Psoas muscle (tissue), 8 donors: ENCODE measurements around the gene ICOSLG. TPM values are rescaled to one million over a fixed set of nuclear protein-coding genes. Genes with fewer than 3 reads are reported as not detected.
"Not testable (repeated sequence)": the region's sequence is repeated elsewhere in the genome, so short reads cannot be mapped to it uniquely, and the experiment has no call there.

Source experiments
- ATAC-seq, 4 donors: fragments of 200-7000 bp; cut with Tn5 transposase; one replicate each; pipeline ENCODE4 v1.9.1; 2020; ENCODE audit warnings: moderate library complexity in 3 of 4, mild to moderate bottlenecking in 2 of 4
- DNase-seq, 2 donors: peaks; one replicate each; pipeline ENCODE4 v3.0.0-alpha.2; 2020
- H3K27ac ChIP-seq: fragments of 200-600 bp; one replicate; pipeline ENCODE4 v1.8.0; 2022
- H3K27me3 ChIP-seq, 3 donors: fragments of 200-600 bp in 1 of 3; one replicate each; pipeline versions ENCODE4 v1.6.1 to v1.8.0; 2013 to 2022; ENCODE audit warnings: low read length in 2 of 3, mild to moderate bottlenecking in 2 of 3, moderate library complexity in 1 of 3; ENCODE audit not compliant: insufficient read depth in 3 of 3
- H3K36me3 ChIP-seq, 2 donors: fragments of 200-600 bp in 1 of 2; one replicate each; pipeline versions ENCODE4 v1.6.1 to v1.8.0; 2013 to 2022; ENCODE audit warnings: low read depth in 1 of 2, mild to moderate bottlenecking in 1 of 2, moderate library complexity in 1 of 2; ENCODE audit not compliant: insufficient read depth in 1 of 2
- H3K4me1 ChIP-seq: fragments of 200-600 bp; one replicate; pipeline ENCODE4 v1.8.0; 2022
- H3K4me3 ChIP-seq: fragments of 200-600 bp; one replicate; pipeline ENCODE4 v1.8.0; 2022; ENCODE audit warnings: mild to moderate bottlenecking
- H3K9me3 ChIP-seq: fragments of 200-600 bp; one replicate; pipeline ENCODE4 v1.8.0; 2022
- WGBS, 3 donors: extraction: QIAGEN DNeasy Blood & Tissue Kit; methylation state at CpG; one replicate each; pipeline versions ENCODE4 v1.1.6 to v1.1.7; 2013; 5-methylcytosine and 5-hydroxymethylcytosine counted together
- intact Hi-C, 2 donors: fragments of 100-400 bp; cut with DNase I; formaldehyde crosslinking; loops; one replicate each; pipeline versions ENCODE4 v1.11.0 to v1.14.2; 2022
- polyA plus RNA-seq, 3 donors: library from polyadenylated mRNA; stranded (reverse); fragments of 200-250 nt; gene quantifications; one replicate each; pipeline ENCODE4 v1.2.3, GENCODE V29; 2013
- total RNA-seq, 4 donors: library from RNA; stranded (reverse); fragmentation: NEBNext Ultra II Directional in 2 of 4; extraction: Animal tissue kit (Norgen Biotek cat#: 25700) in 2 of 4; gene quantifications; one replicate each; pipeline versions ENCODE4 v1.2.1 to v1.2.4, GENCODE V29; 2021 to 2023
- donor health status: healthy with polysubstance abuse.
- donor health status: DM: no; HTN: no; CAD: no; lungs with moderate emphysema.
- donor health status: Bipolar disorder and iron deficiency.
- donor health status: healthy.
- donor health status: DM: yes; HTN: yes; CAD: no.
- donor health status: DM: no; HTN: no; CAD: no.
- donor health status: DM: no; HTN: no; CAD: no.
- donor health status: DM: yes; HTN: yes; CAD: no.

ICOSLG gene
- total and polyA plus RNA-seq, 7 donors: 0.27 to 5.9 (median 1.6) TPM

DNA sequence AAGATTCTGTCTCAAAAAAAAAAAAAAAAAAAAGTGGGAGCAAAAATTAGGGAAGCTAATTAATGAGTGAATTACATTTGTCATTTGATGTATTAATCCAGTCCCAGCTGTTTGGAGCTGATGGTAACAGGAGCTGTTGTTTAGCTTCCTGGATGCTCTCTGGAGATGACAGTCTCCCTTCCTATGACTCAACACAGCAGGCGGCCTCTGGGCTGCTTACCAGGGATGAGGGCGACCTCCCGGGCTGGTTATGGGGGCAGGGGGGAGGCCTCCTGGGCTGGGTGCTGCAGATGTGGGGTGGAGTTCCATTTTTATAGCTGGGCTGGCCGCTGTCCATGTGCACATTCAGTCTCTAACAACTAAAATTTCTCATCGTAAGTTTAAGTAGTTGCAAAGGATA, 47.6 kb downstream of the ICOSLG start:
- peak; percentile 40 to 65 (median 47) for ATAC-seq
- H3K4me3 ChIP-seq, intact Hi-C loops, H3K36me3 ChIP-seq, H3K27ac ChIP-seq, DNase-seq, H3K9me3 ChIP-seq, H3K27me3 ChIP-seq, H3K4me1 ChIP-seq: not testable (repeated sequence)
- 30% methylated on average over 1 of the region's 5 CpGs; no CpG with 5 or more reads in 2 of the 3 donors for WGBS, 3 donors

- intact Hi-C loops, H3K27ac ChIP-seq, H3K36me3 ChIP-seq, H3K4me1 ChIP-seq, H3K9me3 ChIP-seq, H3K4me3 ChIP-seq, H3K27me3 ChIP-seq: not testable (repeated sequence)
- 87 to 94% (median 91%) methylated on average over 8 to 12 of the region's 12 CpGs for WGBS, 3 donors
- ATAC-seq: peak in 1 of 4 donors; percentile 23
- DNase-seq: peak; percentile 16 to 51
Measured at GRCh38 chr21:44190349-44191271, 50.1 kb downstream of the ICOSLG start.

DNA sequence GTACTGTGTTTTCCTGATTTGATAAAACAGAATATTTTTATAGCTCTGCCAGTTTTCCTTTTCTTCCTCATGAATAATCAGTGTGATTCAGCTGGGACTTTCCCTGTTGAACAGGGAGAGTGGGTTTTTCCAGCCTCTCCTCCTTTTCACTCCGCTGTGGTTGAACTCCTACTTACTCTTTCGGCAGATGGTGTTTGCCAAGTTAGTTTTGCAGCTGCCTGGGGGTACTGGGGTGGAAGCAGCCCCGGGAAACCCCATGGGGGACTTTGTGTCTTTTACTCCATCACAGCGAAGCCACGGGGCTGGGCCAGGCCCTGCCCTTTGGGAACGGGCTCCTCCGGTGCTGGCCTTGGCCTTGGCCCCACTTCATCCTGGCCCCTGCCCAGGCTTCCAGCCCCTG, 55.9 kb downstream of the ICOSLG start:
- H3K27me3 ChIP-seq, H3K4me3 ChIP-seq, H3K27ac ChIP-seq, H3K9me3 ChIP-seq, intact Hi-C loops, H3K4me1 ChIP-seq, DNase-seq, H3K36me3 ChIP-seq: not testable (repeated sequence)
- WGBS, 3 donors: no CpG with 5 or more reads among the region's 7 CpGs
- ATAC-seq: peak in 1 of 4 donors; percentile 36

GRCh38 chr21:44182202-44182601, 58.5 kb downstream of the ICOSLG start:
- intact Hi-C loops, H3K4me3 ChIP-seq, H3K4me1 ChIP-seq, DNase-seq, H3K9me3 ChIP-seq, H3K27me3 ChIP-seq, H3K27ac ChIP-seq, H3K36me3 ChIP-seq: not testable (repeated sequence)
- WGBS, 3 donors: no CpG with 5 or more reads among the region's 8 CpGs
- peak in 1 of 4 donors; percentile 30 for ATAC-seq

- intact Hi-C loops, H3K4me3 ChIP-seq, H3K4me1 ChIP-seq, H3K27ac ChIP-seq, H3K27me3 ChIP-seq, H3K36me3 ChIP-seq, H3K9me3 ChIP-seq: not testable (repeated sequence)
- DNase-seq (peak in 1 of 2 donors; percentile 41), ATAC-seq (peak in 3 of 4 donors; percentile 26 to 69 (median 41))
- no CpG with 5 or more reads among the region's 4 CpGs for WGBS, 3 donors
Measured at GRCh38 chr21:44181506-44181905, 59.2 kb downstream of the ICOSLG start.

- H3K27ac ChIP-seq, DNase-seq, H3K4me3 ChIP-seq, intact Hi-C loops, ATAC-seq, H3K4me1 ChIP-seq, H3K27me3 ChIP-seq, H3K9me3 ChIP-seq, H3K36me3 ChIP-seq: not testable (repeated sequence)
- 50% methylated on average over 2 of the region's 14 CpGs; no CpG with 5 or more reads in 2 of the 3 donors for WGBS, 3 donors
Measured at GRCh38 chr21:44176127-44176526, 64.6 kb downstream of the ICOSLG start.

DNA sequence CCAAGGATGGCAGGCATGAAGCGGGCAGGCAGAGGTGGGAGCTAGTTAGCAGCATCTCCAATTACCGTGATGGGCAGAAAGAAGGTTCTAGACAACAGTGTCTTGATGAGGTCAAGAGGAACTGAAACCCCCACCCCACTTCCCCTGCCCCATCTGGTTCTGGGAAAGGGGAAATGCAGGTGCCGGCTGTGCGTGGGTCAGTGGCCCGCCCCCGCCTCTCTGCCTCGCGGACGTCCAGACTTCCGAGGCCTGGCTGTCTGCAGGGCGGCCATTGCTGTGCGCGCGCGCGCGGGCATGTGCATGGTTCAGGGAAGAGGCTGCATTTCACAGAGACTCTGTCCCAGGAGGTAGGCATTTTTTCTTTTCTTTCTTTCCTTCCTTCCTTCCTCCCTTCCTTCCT, 65.6 kb downstream of the ICOSLG start:
- DNase-seq: peak in 1 of 2 donors; percentile 18
- intact Hi-C loops, H3K4me1 ChIP-seq, H3K36me3 ChIP-seq, H3K4me3 ChIP-seq, H3K27me3 ChIP-seq, ATAC-seq, H3K27ac ChIP-seq, H3K9me3 ChIP-seq: not testable (repeated sequence)
- WGBS, 3 donors: 83% methylated on average over 1 of the region's 17 CpGs; no CpG with 5 or more reads in 2 of the 3 donors

Other genes starting within 250 kb of the ICOSLG start
- 10 to 100 TPM; 13.3 to 22.2 (median 20.4) TPM for gene TRAPPC10, start 228.6 kb downstream of the ICOSLG start, total RNA-seq
- gene TRAPPC10, start 228.6 kb downstream of the ICOSLG start, polyA plus RNA-seq: 10 to 100 TPM in 1 of 3 donors, 1 to 10 TPM in 2; 6.4 to 21.4 (median 8.5) TPM
- gene PWP2, start 133.5 kb downstream of the ICOSLG start, total RNA-seq: 1 to 10 TPM in 3 of 4 donors, under 1 TPM in 1; 0.56 to 3.2 (median 2.8) TPM
- gene PWP2, start 133.5 kb downstream of the ICOSLG start, polyA plus RNA-seq: 1 to 10 TPM; 2.2 to 8.8 (median 3.0) TPM
- 10 to 100 TPM in 2 of 4 donors, 1 to 10 TPM in 2; 6.7 to 13.8 (median 10.6) TPM for gene GATD3, start 107.3 kb downstream of the ICOSLG start, total RNA-seq
- 100 to 1,000 TPM in 1 of 3 donors, 10 to 100 TPM in 1, 1 to 10 TPM in 1; 8.6 to 188 (median 10.7) TPM for gene GATD3, start 107.3 kb downstream of the ICOSLG start, polyA plus RNA-seq
- gene DNMT3L, start 21.0 kb upstream of the ICOSLG start, total RNA-seq: not detected
- gene DNMT3L, start 21.0 kb upstream of the ICOSLG start, polyA plus RNA-seq: not detected
- gene AIRE, start 44.9 kb upstream of the ICOSLG start, total RNA-seq: under 1 TPM in 1 of 4 donors, not detected in 3; 0.19 TPM
- gene AIRE, start 44.9 kb upstream of the ICOSLG start, polyA plus RNA-seq: under 1 TPM; 0.01 to 0.17 (median 0.04) TPM
- gene PFKL, start 59.1 kb upstream of the ICOSLG start, total RNA-seq: 10 to 100 TPM; 17.8 to 33.6 (median 27.7) TPM
- gene PFKL, start 59.1 kb upstream of the ICOSLG start, polyA plus RNA-seq: 10 to 100 TPM in 2 of 3 donors, 1 to 10 TPM in 1; 9.2 to 21.2 (median 13.7) TPM
- 10 to 100 TPM in 2 of 4 donors, 1 to 10 TPM in 2; 8.3 to 10.5 (median 9.7) TPM for gene CFAP410, start 98.4 kb upstream of the ICOSLG start, total RNA-seq
- 10 to 100 TPM in 2 of 3 donors, 1 to 10 TPM in 1; 9.9 to 13.7 (median 10.1) TPM for gene CFAP410, start 98.4 kb upstream of the ICOSLG start, polyA plus RNA-seq
- gene TRPM2, start 112.7 kb upstream of the ICOSLG start, total RNA-seq: 1 to 10 TPM in 1 of 4 donors, under 1 TPM in 3; 0.69 to 1.7 (median 0.84) TPM
- gene TRPM2, start 112.7 kb upstream of the ICOSLG start, polyA plus RNA-seq: under 1 TPM; 0.08 to 0.76 (median 0.31) TPM
- 1 to 10 TPM in 1 of 4 donors, under 1 TPM in 3; 0.13 to 1.1 (median 0.23) TPM for gene LRRC3, start 214.6 kb upstream of the ICOSLG start, total RNA-seq
- under 1 TPM; 0.08 to 0.29 (median 0.08) TPM for gene LRRC3, start 214.6 kb upstream of the ICOSLG start, polyA plus RNA-seq